Type B pancreatic cell (in vitro differentiated cells): ENCODE results near the gene LITAF. TPM values are rescaled to one million over a fixed set of nuclear protein-coding genes. Genes with fewer than 3 reads are reported as not detected.
"Not testable (repeated sequence)": the region's sequence is repeated elsewhere in the genome, so short reads cannot be mapped to it uniquely, and the experiment has no call there.

ENCODE experiments used
- DNase-seq: peaks from one replicate; pipeline ENCODE4 v3.0.0; 2021; ENCODE audit warnings: mixed read lengths; ENCODE audit not compliant: unreplicated experiment; ENCODE audit errors: extremely low spot score
- H3K27ac Mint-ChIP-seq: 2 replicates; pipeline ENCODE4 v1.8.0; 2021; ENCODE audit warnings: mild to moderate bottlenecking, mixed read lengths
- H3K27me3 Mint-ChIP-seq: 2 replicates; pipeline ENCODE4 v1.8.0; 2021; ENCODE audit warnings: mixed read lengths
- H3K36me3 Mint-ChIP-seq: 2 replicates; pipeline ENCODE4 v1.8.0; 2021; ENCODE audit warnings: mixed read lengths
- H3K4me1 Mint-ChIP-seq: one replicate; pipeline ENCODE4 v1.8.0; 2021; ENCODE audit warnings: mixed read lengths; ENCODE audit not compliant: unreplicated experiment
- H3K4me3 Mint-ChIP-seq: 2 replicates; pipeline ENCODE4 v1.8.0; 2021; ENCODE audit warnings: mild to moderate bottlenecking, mixed read lengths
- H3K9me3 Mint-ChIP-seq: 2 replicates; pipeline ENCODE4 v1.8.0; 2021; ENCODE audit warnings: mixed read lengths
- total RNA-seq: library from RNA; stranded (reverse); gene quantifications from 2 replicates; pipeline ENCODE4 v1.2.1, GENCODE V29; 2021; ENCODE audit warnings: low replicate concordance
- TF ChIP-seq, protein P1 (sequence below): fragments of 200-600 bp; sonication (generic); conservative IDR thresholded peaks from 2 replicates; pipeline ENCODE4 v1.5.0; 2021; ENCODE audit warnings: antibody characterized with exemption, mild to moderate bottlenecking

LITAF gene
- total RNA-seq, 1 donor from 2014 or later, result 49.8 TPM

DNA sequence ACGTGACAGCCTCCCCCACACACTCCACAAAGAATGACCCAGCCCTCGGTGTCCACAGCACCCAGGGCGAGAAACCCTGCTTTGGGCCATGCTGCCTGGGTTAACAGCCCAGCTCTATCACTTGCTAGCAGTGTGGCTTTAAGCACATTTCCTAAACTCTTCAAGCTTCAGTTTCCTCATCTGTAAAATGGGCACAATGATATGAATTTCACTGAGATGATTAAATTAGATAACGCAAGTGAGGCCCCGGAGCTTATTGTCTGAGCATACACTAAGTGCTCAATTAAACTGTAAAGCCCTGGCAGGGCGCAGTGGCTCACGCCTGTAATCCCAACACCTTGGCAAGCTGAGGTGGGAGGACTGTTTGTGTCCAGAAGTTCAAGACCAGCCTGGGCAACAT lies 79.4 kb downstream of the LITAF start:
- no peaks in the 10 kb centered on the region for H3K4me1 Mint-ChIP-seq
- no peaks in the 10 kb centered on the region for H3K36me3 Mint-ChIP-seq
- TF ChIP-seq, protein P1, sequence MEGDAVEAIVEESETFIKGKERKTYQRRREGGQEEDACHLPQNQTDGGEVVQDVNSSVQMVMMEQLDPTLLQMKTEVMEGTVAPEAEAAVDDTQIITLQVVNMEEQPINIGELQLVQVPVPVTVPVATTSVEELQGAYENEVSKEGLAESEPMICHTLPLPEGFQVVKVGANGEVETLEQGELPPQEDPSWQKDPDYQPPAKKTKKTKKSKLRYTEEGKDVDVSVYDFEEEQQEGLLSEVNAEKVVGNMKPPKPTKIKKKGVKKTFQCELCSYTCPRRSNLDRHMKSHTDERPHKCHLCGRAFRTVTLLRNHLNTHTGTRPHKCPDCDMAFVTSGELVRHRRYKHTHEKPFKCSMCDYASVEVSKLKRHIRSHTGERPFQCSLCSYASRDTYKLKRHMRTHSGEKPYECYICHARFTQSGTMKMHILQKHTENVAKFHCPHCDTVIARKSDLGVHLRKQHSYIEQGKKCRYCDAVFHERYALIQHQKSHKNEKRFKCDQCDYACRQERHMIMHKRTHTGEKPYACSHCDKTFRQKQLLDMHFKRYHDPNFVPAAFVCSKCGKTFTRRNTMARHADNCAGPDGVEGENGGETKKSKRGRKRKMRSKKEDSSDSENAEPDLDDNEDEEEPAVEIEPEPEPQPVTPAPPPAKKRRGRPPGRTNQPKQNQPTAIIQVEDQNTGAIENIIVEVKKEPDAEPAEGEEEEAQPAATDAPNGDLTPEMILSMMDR, result no peak
- H3K9me3 Mint-ChIP-seq, result no peaks in the 10 kb centered on the region
- no peak for DNase-seq
- H3K4me3 Mint-ChIP-seq, result no peak overlapping the region
- H3K27ac Mint-ChIP-seq, result no peak overlapping the region
- peaks cover 3% of the 10 kb centered on the region for H3K27me3 Mint-ChIP-seq

GRCh38 chr16:11506741-11507305 lies 79.9 kb downstream of the LITAF start:
- no peak overlapping the region for H3K4me3 Mint-ChIP-seq
- peaks cover 3% of the 10 kb centered on the region for H3K27me3 Mint-ChIP-seq
- no peak overlapping the region for H3K27ac Mint-ChIP-seq
- TF ChIP-seq, protein P1, result no peak
- DNase-seq, result no peak
- no peaks in the 10 kb centered on the region for H3K9me3 Mint-ChIP-seq
- no peaks in the 10 kb centered on the region for H3K4me1 Mint-ChIP-seq
- H3K36me3 Mint-ChIP-seq, result no peaks in the 10 kb centered on the region

DNA sequence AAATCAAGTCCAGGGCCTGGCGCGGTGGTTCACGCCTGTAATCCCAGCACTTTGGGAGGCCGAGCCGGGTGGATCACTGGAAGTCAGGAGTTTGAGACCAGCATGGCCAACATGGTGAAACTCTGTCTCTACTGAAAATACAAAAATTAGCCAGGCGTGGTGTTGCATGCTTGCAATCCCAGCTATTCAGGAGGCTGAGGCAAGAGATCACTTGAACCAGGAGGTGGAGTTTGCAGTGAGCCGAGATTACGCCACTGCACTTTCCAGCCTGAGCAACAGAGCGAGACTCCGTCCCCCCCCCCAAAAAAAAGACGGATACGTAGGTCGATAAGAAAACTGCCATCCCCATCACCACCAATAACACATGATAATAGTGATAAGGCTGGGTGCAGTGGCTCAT lies 82.5 kb downstream of the LITAF start:
- not testable (repeated sequence) for H3K36me3 Mint-ChIP-seq, H3K4me1 Mint-ChIP-seq, H3K27me3 Mint-ChIP-seq, DNase-seq, H3K27ac Mint-ChIP-seq, H3K4me3 Mint-ChIP-seq, H3K9me3 Mint-ChIP-seq

DNA sequence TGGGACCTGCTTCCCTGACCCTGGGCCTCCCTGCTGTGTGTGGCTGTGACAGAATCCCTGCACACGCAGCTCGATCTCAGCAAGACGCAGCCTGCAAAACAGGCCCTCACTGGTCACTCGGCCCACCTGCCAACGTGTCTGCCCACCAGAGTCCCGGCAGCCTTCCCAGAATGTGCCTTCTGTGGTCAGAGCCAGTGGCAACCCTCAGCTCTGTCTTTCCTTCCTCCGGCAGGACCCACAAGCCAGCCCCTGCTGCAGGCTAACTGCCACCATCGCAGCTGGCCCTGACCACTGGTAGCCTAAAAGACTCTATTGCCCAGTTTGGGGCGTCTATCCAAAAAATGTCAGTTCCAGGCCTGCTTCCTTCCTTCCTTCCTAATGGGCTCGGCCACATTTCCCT lies 83.2 kb downstream of the LITAF start:
- Mint-ChIP-seq H3K36me3 (no peaks in the 10 kb centered on the region), H3K9me3 (no peaks in the 10 kb centered on the region)

GRCh38 chr16:11502239-11502638 lies 84.5 kb downstream of the LITAF start:
- no peak overlapping the region for H3K27ac Mint-ChIP-seq
- no peaks in the 10 kb centered on the region for H3K9me3 Mint-ChIP-seq
- no peak for DNase-seq
- H3K4me1 Mint-ChIP-seq, result peaks cover 8% of the 10 kb centered on the region
- TF ChIP-seq, protein P1, result no peak
- H3K27me3 Mint-ChIP-seq, result no peaks in the 10 kb centered on the region
- no peak overlapping the region for H3K4me3 Mint-ChIP-seq
- no peaks in the 10 kb centered on the region for H3K36me3 Mint-ChIP-seq

More for the DNA sequence above, 83.2 kb downstream of the LITAF start:
- no peak overlapping the region for H3K4me3 Mint-ChIP-seq
- DNase-seq, result no peak
- TF ChIP-seq, protein P1, result no peak
- H3K27ac Mint-ChIP-seq, result no peak overlapping the region
- H3K27me3 Mint-ChIP-seq, result peaks cover 3% of the 10 kb centered on the region
- H3K4me1 Mint-ChIP-seq, result no peaks in the 10 kb centered on the region

- Mint-ChIP-seq H3K4me3 (no peak overlapping the region), H3K27me3 (no peaks in the 10 kb centered on the region), H3K4me1 (peaks cover 15% of the 10 kb centered on the region), H3K27ac (no peak overlapping the region), H3K36me3 (no peaks in the 10 kb centered on the region), H3K9me3 (no peaks in the 10 kb centered on the region)
- TF ChIP-seq, protein P1, result no peak
- no peak for DNase-seq
These were observed 85.1 kb downstream of the LITAF start for GRCh38 chr16:11501632-11502031.
